ENCODE results near the gene ZC3H18.

The ZC3H18 gene

GRCh38 chr16:88558457-88559442, 11.5 kb upstream of the ZC3H18 start:
- H3K4me3 ChIP-seq (ENCODE audit: low read depth, low read length) = no peak overlapping the region
- TF ChIP-seq CTCF (IDR thresholded peaks at IDR 0.05; ENCODE audit: borderline replicate concordance, insufficient read depth, low read depth, low read length) = peak; percentile 49; the same call in 1 of the 2 replicates

- H3K4me3 ChIP-seq (ENCODE audit: low read depth, low read length) = no peak overlapping the region
- TF ChIP-seq CTCF (IDR thresholded peaks at IDR 0.05; ENCODE audit: borderline replicate concordance, insufficient read depth, low read depth, low read length) = no peak
Observed at GRCh38 chr16:88560714-88561484, 9.3 kb upstream of the ZC3H18 start.

- H3K4me3 ChIP-seq (ENCODE audit: low read depth, low read length) = no peak overlapping the region
Observed at GRCh38 chr16:88561485-88562359, 8.5 kb upstream of the ZC3H18 start.

GRCh38 chr16:88566158-88566557, 4.0 kb upstream of the ZC3H18 start:
- H3K4me3 ChIP-seq (ENCODE audit: low read depth, low read length) = no peak overlapping the region
- TF ChIP-seq CTCF (IDR thresholded peaks at IDR 0.05; ENCODE audit: borderline replicate concordance, insufficient read depth, low read depth, low read length) = no peak

More at GRCh38 chr16:88561485-88562359, 8.5 kb upstream of the ZC3H18 start:
- TF ChIP-seq CTCF (IDR thresholded peaks at IDR 0.05; ENCODE audit: borderline replicate concordance, insufficient read depth, low read depth, low read length) = peak; percentile 75

GRCh38 chr16:88568710-88569613, 1.2 kb upstream of the ZC3H18 start:
- no peak for TF ChIP-seq CTCF (IDR thresholded peaks at IDR 0.05; ENCODE audit: borderline replicate concordance, insufficient read depth, low read depth, low read length)
- H3K4me3 ChIP-seq (ENCODE audit: low read depth, low read length) = no peak overlapping the region

GRCh38 chr16:88569614-88569984, 604 bp upstream of the ZC3H18 start:
- peak overlapping the region; percentile 65 for H3K4me3 ChIP-seq (ENCODE audit: low read depth, low read length)
- TF ChIP-seq CTCF (IDR thresholded peaks at IDR 0.05; ENCODE audit: borderline replicate concordance, insufficient read depth, low read depth, low read length) = no peak
